ENCODE data around the gene EFNB2. TPM values are rescaled to one million over a fixed set of nuclear protein-coding genes. Genes with fewer than 3 reads are reported as not detected.

EFNB2 gene
- total RNA-seq, 2 experiments from 2014 or later, result 0.11 to 0.20 TPM

GRCh38 chr13:106522898-106523525 is 12.4 kb downstream of the EFNB2 start:
- Mint-ChIP-seq H3K36me3 (ENCODE audit: low read depth) (no peaks in the 10 kb centered on the region), H3K4me1 (ENCODE audit: low read depth) (no peaks in the 10 kb centered on the region), H3K4me3 (no peak overlapping the region), H3K27ac (no peak overlapping the region), H3K9me3 (no peaks in the 10 kb centered on the region), H3K27me3 (peaks cover 32% of the 10 kb centered on the region)
- no peak for TF ChIP-seq CTCF (IDR thresholded peaks at IDR 0.05)
- CTCF ChIA-PET, result no interaction called here
- DNase-seq (no peak), ATAC-seq (no peak)
- POLR2A ChIA-PET, result no interaction called here
- intact Hi-C loops (cut with micrococcal nuclease), result no loop called here

GRCh38 chr13:106522112-106522705 is 13.3 kb downstream of the EFNB2 start:
- intact Hi-C loops (cut with micrococcal nuclease), result no loop called here
- peaks cover 27% of the 10 kb centered on the region for H3K27me3 Mint-ChIP-seq
- DNase-seq, result no peak
- H3K4me3 Mint-ChIP-seq, result no peak overlapping the region
- no peaks in the 10 kb centered on the region for H3K4me1 Mint-ChIP-seq (ENCODE audit: low read depth)
- ATAC-seq, result no peak
- no peaks in the 10 kb centered on the region for H3K36me3 Mint-ChIP-seq (ENCODE audit: low read depth)
- POLR2A ChIA-PET, result no interaction called here
- TF ChIP-seq CTCF (IDR thresholded peaks at IDR 0.05), result no peak
- CTCF ChIA-PET, result no interaction called here
- H3K27ac Mint-ChIP-seq, result no peak overlapping the region
- H3K9me3 Mint-ChIP-seq, result no peaks in the 10 kb centered on the region

- no peak for ATAC-seq
- DNase-seq, result no peak
- H3K36me3 Mint-ChIP-seq (ENCODE audit: low read depth), result no peaks in the 10 kb centered on the region
- H3K4me1 Mint-ChIP-seq (ENCODE audit: low read depth), result no peaks in the 10 kb centered on the region
- CTCF ChIA-PET, result no interaction called here
- no peaks in the 10 kb centered on the region for H3K9me3 Mint-ChIP-seq
- TF ChIP-seq CTCF (IDR thresholded peaks at IDR 0.05), result no peak
- H3K4me3 Mint-ChIP-seq, result no peak overlapping the region
- H3K27me3 Mint-ChIP-seq, result peaks cover 26% of the 10 kb centered on the region
- H3K27ac Mint-ChIP-seq, result no peak overlapping the region
- POLR2A ChIA-PET, result interaction anchor here (0.7 kb wide), 1 partner anchor 508 kb away, joined by 3 read pairs; no protein-coding TSS in a partner anchor
- intact Hi-C loops (cut with micrococcal nuclease), result no loop called here
Measured at GRCh38 chr13:106521095-106521799, 14.2 kb downstream of the EFNB2 start.

- H3K4me1 Mint-ChIP-seq (ENCODE audit: low read depth), result no peaks in the 10 kb centered on the region
- no peak overlapping the region for H3K27ac Mint-ChIP-seq
- no peaks in the 10 kb centered on the region for H3K36me3 Mint-ChIP-seq (ENCODE audit: low read depth)
- ChIA-PET CTCF (no interaction called here), POLR2A (no interaction called here)
- H3K4me3 Mint-ChIP-seq, result no peak overlapping the region
- no peak for DNase-seq
- H3K27me3 Mint-ChIP-seq, result peaks cover 25% of the 10 kb centered on the region
- intact Hi-C loops (cut with micrococcal nuclease), result no loop called here
- no peaks in the 10 kb centered on the region for H3K9me3 Mint-ChIP-seq
- TF ChIP-seq CTCF (IDR thresholded peaks at IDR 0.05), result no peak
- ATAC-seq, result no peak
Measured at GRCh38 chr13:106520251-106521054, 15.0 kb downstream of the EFNB2 start.

Measured in activated CD8-positive, alpha-beta T cell treated with anti-CD3 and anti-CD28 coated beads for 36 hours (primary cell).